PFSK-1 (cell line): ENCODE measurements around the gene OPCML.

ENCODE experiments used
- FOXP2 ChIP-seq: optimal IDR thresholded peaks from 2 replicates; pipeline ENCODE3; 2011; ENCODE audit warnings: borderline replicate concordance, control low read depth, inconsistent platforms; ENCODE audit not compliant: insufficient read depth; ENCODE audit errors: extremely low read length, extremely low read depth
- POLR2AphosphoS5 ChIP-seq: IDR thresholded peaks from 2 replicates; pipeline ENCODE4 v1.6.1; 2012; ENCODE audit warnings: low read depth, mild to moderate bottlenecking, control low read depth, low read length, moderate library complexity
- REST ChIP-seq, 2 experiments: IDR thresholded peaks; 2 replicates each; pipeline versions ENCODE4 v1.6.1 to v1.8.0; 2011 to 2012; ENCODE audit warnings: low read depth in 2 of 2, low read length in 2 of 2, control low read depth in 1 of 2, inconsistent platforms in 1 of 2, mild to moderate bottlenecking in 1 of 2, moderate library complexity in 1 of 2; ENCODE audit not compliant: insufficient read depth in 1 of 2
- SIN3A ChIP-seq: IDR thresholded peaks from 2 replicates; pipeline ENCODE4 v1.6.1; 2012; ENCODE audit warnings: mild to moderate bottlenecking, low read length, moderate library complexity, borderline replicate concordance; ENCODE audit not compliant: insufficient read depth
- TAF1 ChIP-seq: IDR thresholded peaks from 2 replicates; pipeline ENCODE4 v1.6.1; 2012; ENCODE audit warnings: low read length, control low read depth, borderline replicate concordance; ENCODE audit not compliant: insufficient read depth

- no peak for TF ChIP-seq POLR2AphosphoS5
- no peak for TF ChIP-seq REST (IDR thresholded peaks at IDR 0.05; ENCODE audit: insufficient read depth in 1 of 2, low read depth in 2 of 2, low read length in 2 of 2)
- no peak for TF ChIP-seq TAF1
- no peak for TF ChIP-seq SIN3A
- TF ChIP-seq FOXP2 = no peak
These were observed 334.9 kb downstream of the OPCML start for GRCh38 chr11:133197425-133197824.
